ENCODE data around the gene MAP3K4. TPM values are rescaled to one million over a fixed set of nuclear protein-coding genes. Genes with fewer than 3 reads are reported as not detected.

MAP3K4 gene
- total RNA-seq, 1 experiment from 2014 or later: 54.3 TPM

DNA sequence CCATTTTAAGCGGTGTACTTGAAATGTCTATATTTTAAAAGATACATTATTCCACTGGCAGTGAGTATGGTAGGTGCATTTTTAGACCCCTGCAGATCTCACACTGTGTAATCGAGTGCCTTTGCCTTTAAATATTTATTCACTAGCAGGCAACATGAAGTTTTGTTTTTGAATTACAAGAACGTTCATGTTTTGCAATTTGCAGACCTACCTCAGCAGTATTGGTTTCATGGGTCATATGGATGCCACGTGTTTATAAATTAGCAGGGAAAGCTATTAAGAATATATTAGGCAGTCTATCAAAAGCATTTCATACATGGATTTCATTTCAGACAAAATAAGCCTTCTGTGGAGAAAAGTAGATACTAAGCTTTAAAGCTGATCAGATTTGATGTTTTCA, 7.2 kb downstream of the MAP3K4 start:
- H3K9me3 Mint-ChIP-seq: no peaks in the 10 kb centered on the region; a peak in 1 of 5 replicates
- Histone ChIP-seq H3K27ac (ENCODE audit: insufficient read length, low read depth, low read length) (no peak overlapping the region), H4K5ac (ENCODE audit: insufficient read length, low read depth, low read length) (no peak overlapping the region), H3K14ac (ENCODE audit: insufficient read depth, low read length) (no peak overlapping the region), H2BK20ac (ENCODE audit: low read depth, low read length, poor library complexity, severe bottlenecking) (no peak overlapping the region), H2AK5ac (ENCODE audit: insufficient read length, low read length) (no peak overlapping the region), H2AFZ (ENCODE audit: low read length) (no peak overlapping the region), H3K79me2 (ENCODE audit: insufficient read depth, low read length) (peaks cover 22% of the 10 kb centered on the region; the same call in 1 of the 2 replicates), H2BK5ac (ENCODE audit: insufficient read length, low read length) (no peak overlapping the region), H3K23ac (ENCODE audit: insufficient read length, low read depth, low read length) (no peak overlapping the region), H4K8ac (replicated peaks; ENCODE audit: insufficient read length, low read depth, low read length) (no peak overlapping the region), H3K4ac (ENCODE audit: low read depth, low read length) (no peak overlapping the region), H3K27me3 (ENCODE audit: insufficient read depth, low read length) (no peaks in the 10 kb centered on the region), H4K91ac (ENCODE audit: insufficient read length, low read depth, low read length) (no peak overlapping the region), H3K9ac (ENCODE audit: extremely low read depth, insufficient read length, low read length) (no peak overlapping the region), H3K9me3 (ENCODE audit: control insufficient read depth, low read depth, low read length) (no peaks in the 10 kb centered on the region), H2BK12ac (ENCODE audit: insufficient read length, low read depth, low read length) (no peak overlapping the region), H3K18ac (ENCODE audit: insufficient read length, low read depth, low read length) (no peak overlapping the region), H4K20me1 (ENCODE audit: control insufficient read depth, insufficient read depth, insufficient read length) (no peaks in the 10 kb centered on the region), H3K23me2 (ENCODE audit: insufficient read length, low read depth, low read length, poor library complexity, severe bottlenecking) (no peaks in the 10 kb centered on the region), H3K4me2 (ENCODE audit: insufficient read depth, insufficient read length, low read length) (no peak overlapping the region), H2BK120ac (ENCODE audit: low read depth, low read length, poor library complexity, severe bottlenecking) (no peak overlapping the region), H3K4me1 (ENCODE audit: insufficient read depth, low read length) (no peaks in the 10 kb centered on the region; the same call in 1 of the 2 replicates), H3T11ph (ENCODE audit: low read length) (no peak overlapping the region), H2BK15ac (ENCODE audit: low read depth, low read length) (no peak overlapping the region), H3K56ac (ENCODE audit: insufficient read length, low read depth, low read length) (no peak overlapping the region), H3K79me1 (ENCODE audit: insufficient read depth, low read depth, low read length, poor library complexity, severe bottlenecking) (peaks cover 7% of the 10 kb centered on the region)
- TF ChIP-seq, protein P1, sequence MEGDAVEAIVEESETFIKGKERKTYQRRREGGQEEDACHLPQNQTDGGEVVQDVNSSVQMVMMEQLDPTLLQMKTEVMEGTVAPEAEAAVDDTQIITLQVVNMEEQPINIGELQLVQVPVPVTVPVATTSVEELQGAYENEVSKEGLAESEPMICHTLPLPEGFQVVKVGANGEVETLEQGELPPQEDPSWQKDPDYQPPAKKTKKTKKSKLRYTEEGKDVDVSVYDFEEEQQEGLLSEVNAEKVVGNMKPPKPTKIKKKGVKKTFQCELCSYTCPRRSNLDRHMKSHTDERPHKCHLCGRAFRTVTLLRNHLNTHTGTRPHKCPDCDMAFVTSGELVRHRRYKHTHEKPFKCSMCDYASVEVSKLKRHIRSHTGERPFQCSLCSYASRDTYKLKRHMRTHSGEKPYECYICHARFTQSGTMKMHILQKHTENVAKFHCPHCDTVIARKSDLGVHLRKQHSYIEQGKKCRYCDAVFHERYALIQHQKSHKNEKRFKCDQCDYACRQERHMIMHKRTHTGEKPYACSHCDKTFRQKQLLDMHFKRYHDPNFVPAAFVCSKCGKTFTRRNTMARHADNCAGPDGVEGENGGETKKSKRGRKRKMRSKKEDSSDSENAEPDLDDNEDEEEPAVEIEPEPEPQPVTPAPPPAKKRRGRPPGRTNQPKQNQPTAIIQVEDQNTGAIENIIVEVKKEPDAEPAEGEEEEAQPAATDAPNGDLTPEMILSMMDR (conservative IDR thresholded peaks at IDR 0.05): no peak
- peaks cover 5 to 7% (median 6%) of the 10 kb centered on the region in 3 experiments; a peak in 5 of 7 replicates for H3K36me3 Mint-ChIP-seq (ENCODE audit: insufficient read depth in 1 of 3, low read depth in 3 of 3)
- no CpG with 5 or more reads among the region's 4 CpGs for WGBS (ENCODE audit: extremely low coverage, insufficient read length, low lambda C conversion rate)
- H3K27ac Mint-ChIP-seq: peak overlapping the region in 1 of 3 experiments; percentile 35; a peak in 1 of 7 replicates
- DNase-seq: no peak
- no peaks in the 10 kb centered on the region for H3K27me3 Mint-ChIP-seq (ENCODE audit: low read depth)
- H3K4me1 Mint-ChIP-seq: peaks cover 13 to 26% of the 10 kb centered on the region in 2 experiments
- H3K4me3 Mint-ChIP-seq: no peak overlapping the region
